Kidney glomerular epithelial cell (primary cell): Measurements from ENCODE around the gene NAV3.

Source experiments
- DNase-seq: peaks from one replicate; lab custom pipeline; 2025; lab: John Stamatoyannopoulos, UW

NAV3 gene

GRCh38 chr12:77925536-77926108, 94.9 kb downstream of the NAV3 start:
- peak; percentile 71 for DNase-seq

GRCh38 chr12:77928078-77928477, 97.4 kb downstream of the NAV3 start:
- no peak for DNase-seq

GRCh38 chr12:77932216-77932615, 101.5 kb downstream of the NAV3 start:
- DNase-seq = no peak

- no peak for DNase-seq
Observed at GRCh38 chr12:77938301-77938700, 107.6 kb downstream of the NAV3 start.

GRCh38 chr12:77940011-77940423, 109.3 kb downstream of the NAV3 start:
- DNase-seq = peak; percentile 97

GRCh38 chr12:77940567-77940966, 109.9 kb downstream of the NAV3 start:
- DNase-seq = no peak

GRCh38 chr12:77941401-77941800, 110.7 kb downstream of the NAV3 start:
- no peak for DNase-seq

- peak; percentile 14 for DNase-seq
Observed at GRCh38 chr12:77943466-77943865, 112.8 kb downstream of the NAV3 start.

GRCh38 chr12:77946541-77947061, 115.9 kb downstream of the NAV3 start:
- DNase-seq = no peak

- DNase-seq = peak; percentile 29
Observed at GRCh38 chr12:77947330-77947729, 116.6 kb downstream of the NAV3 start.

- no peak for DNase-seq
Observed at GRCh38 chr12:77947746-77948145, 117.1 kb downstream of the NAV3 start.

- no peak for DNase-seq
Observed at GRCh38 chr12:77949943-77950342, 119.2 kb downstream of the NAV3 start.

GRCh38 chr12:77953528-77954205, 123.0 kb downstream of the NAV3 start:
- no peak for DNase-seq

GRCh38 chr12:77954206-77954555, 123.5 kb downstream of the NAV3 start:
- DNase-seq = no peak

GRCh38 chr12:77957062-77957461, 126.4 kb downstream of the NAV3 start:
- no peak for DNase-seq

GRCh38 chr12:77963576-77964178, 133.0 kb downstream of the NAV3 start:
- DNase-seq = no peak

- no peak for DNase-seq
Observed at GRCh38 chr12:77965790-77966189, 135.1 kb downstream of the NAV3 start.

- DNase-seq = no peak
Observed at GRCh38 chr12:77968021-77968420, 137.3 kb downstream of the NAV3 start.

- DNase-seq = no peak
Observed at GRCh38 chr12:77968571-77968970, 137.9 kb downstream of the NAV3 start.

- DNase-seq = no peak
Observed at GRCh38 chr12:77973579-77973978, 142.9 kb downstream of the NAV3 start.

- DNase-seq = no peak
Observed at GRCh38 chr12:77974645-77975044, 144.0 kb downstream of the NAV3 start.

- no peak for DNase-seq
Observed at GRCh38 chr12:77979597-77980250, 149.0 kb downstream of the NAV3 start.

- DNase-seq = no peak
Observed at GRCh38 chr12:77980782-77981181, 150.1 kb downstream of the NAV3 start.
